GM19372 (cell line): ENCODE data around the gene MSRB2.

ENCODE experiments used
- ATAC-seq: cut with Tn5 transposase; IDR thresholded peaks from one replicate; pipeline ENCODE4 v1.9.1; 2021; ENCODE audit warnings: mild to moderate bottlenecking, low read depth, moderate library complexity; ENCODE audit not compliant: unreplicated experiment

MSRB2 gene

DNA sequence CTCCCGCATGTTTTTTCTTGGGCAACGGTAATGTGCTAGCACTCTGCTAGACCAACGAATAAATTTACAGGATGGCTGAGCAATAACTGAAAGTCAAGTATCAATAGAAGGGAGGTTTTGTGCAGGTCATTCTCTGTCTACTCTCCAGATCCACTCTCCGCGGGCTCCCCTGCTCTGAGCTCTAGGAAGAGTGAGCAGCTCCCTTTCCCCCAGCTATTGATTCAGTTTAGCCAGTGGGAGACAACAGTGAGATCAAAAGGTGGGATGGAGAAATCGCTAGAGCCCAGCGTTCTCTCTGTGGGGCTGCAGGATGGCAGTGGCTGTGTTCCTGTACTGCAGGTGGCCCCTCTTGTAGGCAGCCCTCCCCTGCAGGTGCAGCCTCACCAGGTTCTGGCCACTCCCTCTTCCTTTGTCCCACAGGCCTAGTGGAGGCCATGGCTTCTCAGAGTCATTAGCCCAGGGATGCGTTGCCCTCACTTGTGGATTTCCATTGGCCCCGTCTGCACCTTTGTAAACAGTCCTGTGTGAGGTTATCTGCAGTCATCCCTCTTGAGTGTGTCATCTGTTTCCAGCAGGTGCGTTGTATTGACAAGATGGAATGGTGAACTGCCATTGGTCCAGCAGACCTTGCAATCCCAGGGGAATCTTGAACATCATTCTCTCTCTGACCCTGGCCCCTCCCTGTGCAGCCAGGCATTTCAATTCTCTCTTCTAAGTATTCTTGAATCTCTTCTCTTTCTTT, 11.1 kb downstream of the MSRB2 start:
- no peak for ATAC-seq

DNA sequence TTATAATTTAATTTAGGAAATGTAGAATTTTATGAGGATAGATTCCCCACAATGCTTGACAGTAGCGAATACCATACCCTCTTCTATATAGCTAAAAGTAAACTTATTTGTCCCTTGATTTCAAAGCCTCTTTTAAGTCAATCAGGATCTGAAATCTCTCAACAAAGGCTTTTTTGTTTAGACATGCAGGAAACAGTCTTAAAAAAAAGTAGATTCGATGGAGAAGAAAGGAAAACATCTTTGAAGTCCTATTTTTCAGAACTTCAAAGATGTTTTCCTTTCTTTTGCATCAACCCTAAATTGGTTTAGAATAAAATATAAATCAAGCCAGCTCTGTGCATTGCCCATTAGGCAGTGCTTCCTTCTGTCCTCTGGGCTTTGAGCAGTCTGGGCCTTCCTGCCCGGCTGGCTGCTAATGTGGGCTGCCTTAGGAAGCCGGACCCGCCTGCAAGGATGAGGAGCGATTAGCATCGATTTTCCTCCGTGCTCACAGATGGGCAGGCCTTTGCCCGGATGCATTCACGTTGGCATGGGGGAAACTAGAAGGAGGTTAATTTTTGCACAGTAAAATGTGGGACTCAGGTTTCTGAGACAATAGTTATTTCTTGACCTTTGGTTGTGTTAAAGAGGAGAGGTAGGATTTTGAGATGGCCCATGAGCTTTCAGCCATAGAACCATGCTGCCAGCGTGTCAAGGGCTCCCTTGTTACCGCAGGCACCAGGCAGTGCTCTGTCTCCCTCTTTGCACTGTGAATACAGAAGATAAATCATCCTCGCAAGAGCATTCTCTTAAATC, 15.5 kb downstream of the MSRB2 start:
- ATAC-seq, result no peak

DNA sequence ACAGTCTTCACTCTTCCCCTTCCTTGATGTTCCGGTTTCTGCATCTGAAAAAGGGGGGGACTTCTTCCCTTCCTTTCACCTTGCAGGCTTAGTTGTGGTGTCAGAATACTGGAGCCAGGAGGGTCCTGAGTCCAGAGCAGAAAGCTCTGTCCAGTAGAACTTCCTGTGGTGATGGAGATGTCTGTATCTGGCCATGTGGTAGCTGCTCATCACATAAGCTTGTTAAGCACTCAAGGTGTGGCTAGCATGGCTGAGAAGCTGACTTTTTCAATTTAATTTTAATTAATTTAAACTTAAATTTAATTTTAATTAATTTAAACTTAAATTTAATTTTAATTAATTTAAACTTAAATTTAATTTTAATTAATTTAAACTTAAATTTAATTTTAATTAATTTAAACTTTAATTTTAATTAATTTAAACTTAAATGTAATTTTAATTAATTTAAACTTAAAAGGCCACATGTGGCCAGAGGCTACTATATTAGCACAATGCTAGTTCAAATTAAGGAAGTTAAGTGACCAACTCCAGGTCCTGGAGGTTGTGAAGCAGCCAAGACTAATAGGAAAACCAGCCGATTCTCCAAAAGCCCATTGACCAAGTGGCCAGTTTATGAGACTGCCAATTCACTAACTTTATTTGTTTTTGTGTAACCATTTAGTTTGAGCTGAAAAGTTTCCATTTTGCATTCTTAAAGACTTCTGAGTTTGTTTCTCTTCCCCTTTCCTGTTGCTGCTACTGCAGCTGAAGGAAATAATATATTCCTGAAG, 16.3 kb downstream of the MSRB2 start:
- ATAC-seq, result no peak

DNA sequence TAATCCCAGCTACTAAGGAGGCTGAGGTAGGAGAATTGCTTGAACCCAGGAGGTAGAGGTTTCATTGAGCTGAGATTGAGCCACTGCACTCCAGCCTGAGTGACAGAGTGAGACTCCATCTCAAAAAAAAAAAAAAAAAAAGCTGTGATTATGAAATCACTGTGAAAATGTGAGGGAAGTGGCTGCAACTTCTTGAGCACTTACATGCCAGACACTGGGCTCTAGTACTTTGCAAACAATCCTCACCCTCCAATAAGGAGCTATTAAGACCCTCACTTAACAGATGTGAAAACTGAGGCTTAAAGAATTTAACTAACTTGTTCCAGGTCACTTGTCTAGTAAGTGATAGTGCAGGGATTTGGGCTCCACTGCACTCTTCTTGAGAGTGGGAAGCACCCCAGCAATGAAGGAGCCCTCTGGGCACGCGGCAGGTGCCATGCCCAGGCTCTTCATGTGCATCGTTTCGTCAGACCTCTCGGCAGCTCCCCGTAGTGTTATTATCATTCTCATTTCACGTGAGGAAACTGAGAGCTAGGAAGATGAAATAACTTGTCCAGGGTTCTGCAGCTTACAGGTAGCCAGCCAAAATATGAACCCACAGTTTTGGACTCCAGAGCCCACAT, 19.0 kb downstream of the MSRB2 start:
- ATAC-seq, result no peak

DNA sequence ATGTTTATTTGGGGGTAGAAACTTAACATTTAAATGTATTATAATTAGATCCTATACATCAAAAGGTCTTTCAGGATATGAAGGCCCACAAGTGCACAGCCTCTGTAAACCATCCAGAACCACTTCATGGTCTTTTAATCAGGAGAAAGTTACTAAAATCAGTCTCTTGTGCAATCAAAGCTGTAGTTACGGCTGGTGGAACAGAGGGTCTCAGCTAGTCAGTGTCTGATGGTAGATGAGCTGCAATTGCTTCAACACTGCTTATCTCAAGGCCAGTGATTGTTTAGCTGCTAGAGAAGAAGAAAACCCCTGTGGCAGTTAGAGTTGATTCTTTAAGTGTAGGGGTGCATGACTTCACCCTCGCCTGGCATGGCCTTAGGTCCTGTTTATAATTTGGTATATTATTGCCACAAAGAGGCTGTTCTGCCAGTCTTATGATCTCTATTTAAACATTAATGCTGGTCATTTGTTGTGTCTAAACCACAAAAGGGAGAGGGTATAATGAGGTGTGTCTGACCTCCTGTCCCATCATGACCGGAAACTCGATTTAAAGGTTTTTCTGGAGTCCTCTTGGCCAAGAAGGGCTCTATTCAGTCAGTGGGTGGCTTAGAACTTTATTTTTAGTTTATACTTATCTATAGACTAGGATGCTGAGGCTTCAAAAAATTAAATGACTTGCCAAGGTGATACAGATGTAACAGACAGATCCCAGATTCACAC, 21.3 kb downstream of the MSRB2 start:
- ATAC-seq, result no peak

DNA sequence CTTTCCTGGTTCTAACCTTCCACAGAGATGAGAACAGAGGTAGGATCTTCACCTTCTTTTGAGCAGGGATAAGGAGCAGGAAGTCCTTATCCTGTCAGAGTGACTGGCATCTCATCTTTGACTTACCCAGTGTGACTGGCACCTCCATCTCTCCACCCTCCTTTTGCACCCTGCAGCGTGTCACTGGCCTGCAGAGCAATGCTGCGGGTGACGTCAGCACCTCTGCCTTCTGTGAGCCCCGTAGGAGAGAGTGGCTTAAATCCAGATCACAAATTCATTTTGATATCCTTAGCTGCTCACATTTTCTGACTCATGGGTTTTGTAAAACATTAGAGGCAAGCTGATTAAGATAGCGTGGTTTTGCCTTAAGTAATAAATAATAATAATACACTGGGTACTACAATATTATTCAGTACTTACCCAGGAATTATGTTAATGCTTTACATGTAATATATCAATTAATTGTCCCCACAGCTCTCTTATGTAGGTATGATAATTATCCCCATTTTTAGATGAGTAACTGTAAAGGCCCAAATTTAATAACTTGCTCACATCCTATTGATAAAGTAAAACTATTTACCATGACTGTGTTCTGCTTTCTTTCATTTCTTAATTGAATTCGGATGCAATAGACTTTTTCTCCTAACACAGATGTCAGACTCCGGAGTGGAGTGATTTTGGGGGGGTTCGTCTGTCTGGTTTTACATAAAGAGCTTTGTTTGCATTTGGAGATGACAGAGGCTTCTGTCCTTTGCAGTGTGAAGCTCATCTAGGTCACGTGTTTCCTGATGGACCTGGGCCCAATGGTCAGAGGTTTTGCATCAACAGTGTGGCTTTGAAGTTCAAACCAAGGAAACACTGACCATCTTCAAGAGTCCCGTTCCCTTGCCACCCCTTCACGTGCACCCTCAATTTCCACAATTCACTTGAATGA, 24.9 kb downstream of the MSRB2 start:
- no peak for ATAC-seq

DNA sequence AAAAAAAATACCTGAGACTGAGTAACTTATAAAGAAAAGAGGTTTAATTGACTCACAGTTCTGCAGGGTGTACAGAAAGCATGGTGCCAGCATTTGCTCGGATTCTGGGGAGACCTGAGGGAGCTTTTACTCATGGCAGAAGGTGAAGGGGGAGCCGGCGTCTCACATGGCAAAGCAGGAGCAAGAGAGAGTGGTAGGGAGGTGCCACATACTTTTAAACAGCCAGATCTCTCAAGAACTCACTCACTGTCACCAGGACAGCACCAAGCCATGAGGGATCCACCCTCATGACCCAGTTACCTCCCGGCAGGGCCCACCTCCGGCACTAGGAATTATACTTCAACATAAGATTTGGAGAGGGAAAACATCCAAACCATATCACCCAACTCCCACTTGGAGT, 25.8 kb downstream of the MSRB2 start:
- ATAC-seq, result no peak

DNA sequence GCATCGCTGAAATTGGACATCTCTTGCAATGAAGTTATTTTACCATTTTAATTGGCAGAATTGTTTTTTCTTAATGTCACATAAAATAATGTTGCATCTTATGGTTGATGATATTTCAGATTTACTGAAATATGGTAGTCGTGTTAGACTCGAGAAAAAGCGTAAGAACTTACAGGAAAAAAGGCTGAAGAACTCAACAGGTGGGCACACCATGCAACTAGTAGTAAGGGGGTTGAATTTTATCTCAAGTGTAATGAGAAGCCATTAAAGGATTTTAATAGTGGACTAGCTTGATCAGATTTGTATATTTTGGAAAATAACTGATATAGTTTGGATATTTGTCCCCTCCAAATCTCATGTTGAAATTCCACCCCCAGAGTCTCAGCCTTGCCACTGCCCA, 41.1 kb downstream of the MSRB2 start:
- ATAC-seq, result no peak

DNA sequence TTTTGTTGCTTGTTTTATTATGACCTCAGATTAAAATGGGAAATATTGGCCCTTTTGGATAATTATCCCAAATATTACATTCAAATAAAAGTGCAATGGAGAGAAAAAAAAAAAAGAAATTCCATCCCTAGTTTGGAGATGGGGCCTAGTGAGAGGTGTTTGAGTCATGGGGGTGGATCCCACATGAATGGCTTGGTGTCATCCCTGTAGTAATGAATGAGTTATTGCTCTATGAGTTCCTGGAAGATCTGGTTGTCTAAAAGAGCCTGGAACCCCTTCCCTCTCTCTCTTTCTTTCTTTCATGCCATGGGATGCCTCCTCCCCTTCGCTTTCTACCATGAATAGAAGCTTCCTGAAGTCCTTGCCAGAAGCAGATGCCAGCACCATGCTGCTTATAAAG, 44.3 kb downstream of the MSRB2 start:
- no peak for ATAC-seq

DNA sequence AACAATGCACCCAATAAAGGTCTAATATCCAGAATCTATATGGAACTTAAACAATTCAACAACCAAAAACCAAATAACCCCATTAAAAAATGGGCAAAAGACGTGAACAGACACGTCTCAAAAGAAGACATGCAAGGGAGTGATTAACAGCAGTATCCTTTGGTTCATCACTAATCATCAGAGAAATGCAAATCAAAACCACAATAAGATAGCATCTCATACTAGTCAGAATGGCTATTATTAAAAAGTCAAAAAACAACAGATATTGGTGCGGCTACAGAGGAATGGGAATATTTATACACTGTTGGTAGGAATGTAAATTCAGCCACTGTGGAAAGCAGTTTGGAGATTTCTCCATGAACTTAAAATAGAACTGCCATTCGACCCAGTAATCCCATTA, 46.6 kb downstream of the MSRB2 start:
- ATAC-seq, result no peak

DNA sequence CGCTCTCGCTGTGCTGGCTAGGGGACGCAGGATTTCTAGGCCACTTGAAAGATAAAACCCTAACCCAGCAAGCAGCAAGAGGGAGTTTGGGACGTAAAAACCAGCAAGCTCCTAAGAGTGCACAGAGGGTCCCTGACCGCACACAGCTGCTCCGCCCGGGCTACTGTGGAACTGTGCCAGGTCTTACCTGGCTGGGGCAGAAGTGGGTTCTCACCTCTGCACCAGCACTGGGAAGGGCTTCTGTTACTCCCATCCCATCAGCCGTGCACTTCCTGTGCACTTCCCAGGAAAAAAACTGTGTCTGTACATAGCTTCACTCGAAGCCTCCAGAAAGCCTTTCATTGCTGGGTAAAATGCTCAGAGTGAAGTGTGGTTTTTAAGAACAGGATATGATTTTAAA, 50.9 kb downstream of the MSRB2 start:
- no peak for ATAC-seq

DNA sequence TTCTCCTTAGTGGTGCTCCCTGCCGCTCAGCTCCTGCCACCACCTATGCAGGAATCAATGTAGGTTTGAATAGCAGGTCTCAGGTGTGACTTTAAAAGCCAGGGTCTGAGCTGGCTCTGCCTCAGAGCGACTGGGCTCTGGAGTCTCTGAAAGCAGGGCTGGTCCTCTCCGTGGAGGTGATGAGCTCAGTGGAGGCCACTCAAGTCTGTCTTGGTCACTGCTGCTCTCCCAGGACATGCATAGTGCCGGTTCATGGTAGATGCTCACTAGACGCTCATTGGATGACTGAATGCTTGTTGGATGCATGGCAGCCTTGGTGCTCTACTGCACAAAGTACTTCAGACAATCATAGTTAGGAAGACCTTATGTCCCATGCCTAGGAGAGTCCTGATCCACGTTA, 51.7 kb downstream of the MSRB2 start:
- no peak for ATAC-seq

DNA sequence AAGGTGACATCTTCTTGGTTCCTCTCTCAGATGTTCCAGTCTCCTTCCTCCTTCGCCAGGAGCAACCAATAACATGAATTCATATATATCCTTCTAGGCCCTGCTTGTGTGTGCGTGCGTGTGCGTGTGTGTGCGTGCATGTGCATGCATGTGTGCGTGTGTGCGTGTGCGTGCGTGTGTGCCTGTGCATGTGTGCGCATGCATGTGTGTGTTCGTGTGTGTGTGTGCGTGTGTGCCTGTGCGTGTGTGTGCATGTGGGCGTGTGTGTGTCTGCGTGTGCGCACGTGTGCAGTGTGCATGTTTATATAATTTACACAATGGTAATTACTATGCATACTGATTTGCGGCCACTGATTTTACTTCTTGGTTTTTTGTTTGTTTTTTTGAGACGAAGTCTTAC, 52.8 kb downstream of the MSRB2 start:
- ATAC-seq, result no peak

DNA sequence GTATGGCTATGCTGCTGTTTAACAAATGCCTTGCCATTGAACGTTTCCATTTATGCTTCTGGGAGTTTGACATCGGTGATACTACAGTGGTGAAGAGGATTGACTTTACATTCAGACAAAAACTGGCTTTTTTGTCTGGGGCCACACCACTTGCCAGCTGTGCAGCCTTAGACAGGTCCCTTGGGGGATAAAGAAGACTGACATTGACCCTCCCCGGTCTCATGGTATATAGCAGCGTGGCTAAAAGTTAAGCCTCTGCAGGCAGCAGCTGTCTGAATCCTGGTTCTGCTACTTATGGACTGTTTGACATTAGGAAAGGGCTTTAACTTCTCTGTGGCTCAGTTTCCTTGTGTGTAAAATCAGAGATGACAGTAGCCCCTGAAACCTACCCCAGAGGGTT, 54.7 kb downstream of the MSRB2 start:
- no peak for ATAC-seq

DNA sequence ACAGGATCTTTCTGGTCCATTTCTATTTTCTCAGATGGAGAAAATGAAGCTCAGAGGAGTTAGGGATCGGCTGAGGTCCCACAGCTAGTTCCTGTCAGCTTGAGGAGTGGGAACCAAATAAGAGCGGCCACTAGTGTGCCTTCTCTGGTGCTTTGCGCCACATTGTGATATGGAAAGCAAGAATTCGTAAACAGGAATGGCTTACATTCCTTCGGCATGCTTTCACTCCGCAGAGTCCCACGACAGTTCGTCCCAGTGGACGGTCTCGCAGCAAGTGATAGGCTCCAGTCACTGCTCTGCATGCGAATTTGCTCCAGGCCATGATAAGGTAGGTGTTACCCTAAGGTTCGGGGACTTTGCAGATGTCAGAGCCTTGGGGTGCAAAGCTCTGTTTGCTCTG, 55.2 kb downstream of the MSRB2 start:
- no peak for ATAC-seq

DNA sequence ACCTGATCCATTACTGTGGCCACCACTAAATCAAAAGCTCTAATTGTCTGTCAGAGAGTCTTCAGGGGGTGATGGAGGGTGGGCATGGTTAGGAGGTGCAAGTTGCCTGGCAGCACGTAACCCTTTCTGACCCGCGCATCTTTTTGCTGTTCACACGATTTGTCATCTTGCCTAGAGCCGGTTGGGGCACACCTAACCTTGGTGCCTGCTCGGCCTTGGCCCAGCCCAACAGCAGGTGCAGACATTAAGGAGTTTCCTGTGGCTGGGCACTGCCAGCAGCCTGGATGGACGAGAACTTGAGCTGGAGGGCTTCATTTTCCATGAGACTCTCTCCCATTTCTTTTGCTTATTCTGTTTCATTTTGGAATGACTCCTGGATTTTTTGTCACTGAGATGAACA, 55.7 kb downstream of the MSRB2 start:
- no peak for ATAC-seq

DNA sequence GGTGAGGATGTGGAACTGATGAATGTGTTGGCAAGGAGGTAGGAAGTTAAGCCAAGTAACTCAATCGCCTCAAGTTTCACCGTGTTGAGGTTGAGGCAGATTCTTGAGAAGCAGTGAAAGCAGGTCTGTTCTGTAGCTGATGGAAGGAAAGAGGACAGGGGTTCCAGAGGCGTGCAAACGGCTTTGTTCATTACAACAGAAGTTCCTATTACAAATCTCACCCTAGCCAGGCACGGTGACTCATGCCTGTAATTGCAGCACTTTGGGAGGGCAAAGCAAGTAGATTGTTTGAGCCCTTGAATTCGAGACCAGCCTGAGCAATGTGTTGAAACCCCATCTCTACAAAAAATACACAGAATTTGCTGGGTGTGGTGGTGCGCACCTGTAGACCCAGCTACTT, 59.8 kb downstream of the MSRB2 start:
- ATAC-seq, result no peak

DNA sequence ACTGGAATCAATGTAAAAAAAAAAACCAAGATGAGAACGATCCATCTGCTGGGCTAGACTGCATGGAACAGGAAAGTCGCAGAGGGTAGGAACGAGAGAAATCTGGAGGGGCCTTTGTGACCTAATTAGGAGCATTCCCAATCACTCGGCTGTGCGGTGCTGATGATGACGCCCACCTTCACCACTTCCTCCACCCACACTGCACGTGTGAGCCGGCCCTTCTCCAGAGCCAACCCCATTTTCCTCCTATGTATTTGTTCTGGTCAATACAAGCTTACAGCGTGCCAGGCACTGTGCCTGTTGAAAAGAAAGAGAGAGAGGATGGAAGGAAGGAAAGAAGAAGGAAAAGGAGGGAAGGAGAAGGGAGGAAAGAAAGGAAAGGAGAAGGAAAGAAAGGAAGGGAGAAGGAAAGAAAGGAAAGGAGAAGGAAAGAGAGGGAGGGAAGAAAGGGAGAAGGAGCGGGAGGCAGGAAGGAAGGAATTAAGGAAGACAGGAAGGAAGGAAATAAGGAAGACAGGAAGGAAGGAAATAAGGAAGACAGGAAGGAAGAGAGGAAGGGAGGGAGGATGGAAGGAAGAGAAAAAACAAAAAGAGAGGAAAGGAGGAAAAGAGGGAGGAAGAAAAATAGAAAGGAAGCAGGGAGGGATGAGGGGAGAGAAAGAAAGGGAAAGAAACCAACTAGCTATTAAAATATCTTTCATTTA, 61.2 kb downstream of the MSRB2 start:
- ATAC-seq, result no peak

DNA sequence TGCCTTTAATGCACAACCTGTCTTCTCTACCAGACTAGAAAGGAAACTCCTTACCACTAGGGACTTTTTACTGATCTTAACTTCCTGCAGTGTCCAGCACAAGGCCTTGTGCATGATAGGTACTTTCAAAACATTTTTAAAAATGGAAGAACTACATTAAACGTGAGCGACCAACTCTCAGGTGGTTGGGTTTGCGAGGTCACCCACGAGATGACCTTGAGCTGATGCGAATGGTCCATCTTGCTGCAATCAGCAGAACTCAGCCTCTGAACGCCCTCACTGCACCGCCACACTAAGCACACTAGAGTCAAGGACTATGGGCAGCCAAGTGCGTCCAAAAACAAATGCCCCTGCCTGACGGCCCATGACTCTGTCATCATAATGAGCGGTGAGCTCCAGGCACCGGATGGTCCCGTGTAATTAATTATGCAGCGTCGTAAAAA, 61.9 kb downstream of the MSRB2 start:
- ATAC-seq, result peak; percentile 64
